8988T (cell line): ENCODE results near the gene GSG1L.

Experiments
- DNase-seq: peaks from one replicate; pipeline ENCODE4 v3.0.0; 2011

GSG1L gene

DNA sequence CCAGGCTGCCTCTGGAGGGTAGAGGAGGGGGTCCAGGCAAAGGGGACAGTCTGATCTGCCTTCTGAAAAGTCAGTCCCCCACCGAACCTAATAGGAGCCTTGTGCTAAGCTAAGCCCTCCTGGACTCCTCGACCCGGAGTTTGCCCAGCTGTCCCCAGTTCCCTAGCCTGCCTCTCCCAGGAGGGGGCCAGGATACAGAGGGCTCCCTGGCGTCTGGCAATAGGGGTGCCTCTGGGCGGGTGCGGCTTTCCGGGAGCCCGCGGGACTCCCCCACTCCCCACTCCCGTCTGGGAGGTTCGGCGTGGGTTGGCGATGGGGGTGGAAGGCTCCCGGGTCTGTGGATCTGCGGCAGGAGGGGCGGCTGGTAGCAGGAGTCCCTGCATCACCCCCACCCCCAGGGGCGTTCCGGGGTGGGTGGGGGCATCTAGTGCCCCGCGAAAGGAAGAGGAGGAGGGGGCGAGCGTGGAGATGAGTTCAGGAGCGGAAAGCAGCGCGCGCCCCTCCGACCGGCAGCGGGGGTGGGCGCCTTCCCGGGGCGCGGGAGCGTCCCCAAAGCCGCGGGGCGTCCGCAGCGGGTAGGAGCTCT, 1.2 kb downstream of the GSG1L start:
- DNase-seq: no peak

DNA sequence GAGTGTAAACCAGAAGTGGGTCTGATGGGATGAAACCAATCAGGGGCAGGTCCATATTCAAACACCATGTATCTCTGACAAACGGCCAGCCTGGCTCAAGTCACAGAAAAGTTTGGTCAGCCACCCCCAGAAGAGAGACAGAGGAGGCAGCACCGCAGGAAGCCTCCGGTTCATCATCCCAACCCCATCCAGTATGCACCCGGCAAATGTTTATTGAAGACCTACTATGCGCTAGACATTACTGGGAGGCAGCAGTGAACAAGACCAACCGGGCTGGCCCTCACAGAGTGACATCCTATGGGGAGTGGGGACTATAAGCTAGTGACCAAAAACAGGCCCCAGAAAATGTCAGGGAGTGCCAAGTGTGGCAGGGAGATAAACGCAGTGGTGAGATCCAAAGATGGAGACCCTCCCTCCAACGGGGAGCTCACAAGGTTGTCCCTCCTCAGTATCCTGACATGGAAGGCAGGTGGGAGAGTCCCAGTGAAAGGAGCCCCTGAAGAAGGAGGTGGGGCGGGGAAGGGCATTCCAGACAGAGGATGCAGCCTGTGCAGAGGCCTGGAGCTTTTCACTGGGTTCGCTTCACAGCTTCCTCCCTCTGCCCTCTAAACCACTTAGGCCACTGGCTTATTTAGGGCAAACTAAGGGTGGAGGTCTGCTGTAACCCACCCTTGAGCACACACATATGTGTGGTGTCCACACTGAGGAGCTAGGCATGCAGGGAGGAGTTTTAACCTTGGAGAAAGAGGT, 2.0 kb downstream of the GSG1L start:
- DNase-seq: no peak

DNA sequence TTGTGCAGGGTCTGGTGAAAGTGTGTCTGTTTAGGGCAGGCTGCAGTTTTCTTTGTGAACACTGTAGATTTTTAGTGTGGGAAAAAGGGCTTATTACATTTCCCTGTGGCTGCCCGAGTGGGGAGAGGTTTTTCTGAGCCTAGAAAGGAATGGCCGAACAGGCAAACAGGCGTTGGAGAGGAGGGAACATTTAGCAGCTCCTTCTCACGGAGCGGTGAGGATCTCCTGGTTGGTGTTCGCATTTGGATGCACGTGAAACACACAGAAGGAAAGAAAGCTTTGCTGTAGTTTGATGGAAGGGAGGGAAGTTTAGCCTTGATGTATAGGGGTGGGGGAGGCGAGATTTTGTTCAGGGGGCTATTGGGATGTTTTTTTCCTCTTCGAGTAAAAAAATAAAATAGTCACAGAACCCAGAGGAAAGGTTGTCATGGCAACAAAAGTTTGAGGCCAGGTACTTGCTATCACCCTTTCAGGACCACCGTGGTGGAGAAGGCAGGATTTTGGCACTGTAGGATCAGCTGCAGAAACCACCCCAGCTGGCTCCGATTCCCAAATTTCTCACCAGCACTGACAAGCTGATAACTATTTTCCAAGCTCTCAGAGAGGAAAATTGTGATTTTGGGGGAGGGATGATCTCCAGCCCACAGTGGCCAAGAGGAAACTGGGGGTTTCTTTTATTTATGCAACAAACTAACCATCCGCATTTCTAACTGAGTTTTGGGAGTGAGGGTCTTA, 3.5 kb downstream of the GSG1L start:
- no peak for DNase-seq

DNA sequence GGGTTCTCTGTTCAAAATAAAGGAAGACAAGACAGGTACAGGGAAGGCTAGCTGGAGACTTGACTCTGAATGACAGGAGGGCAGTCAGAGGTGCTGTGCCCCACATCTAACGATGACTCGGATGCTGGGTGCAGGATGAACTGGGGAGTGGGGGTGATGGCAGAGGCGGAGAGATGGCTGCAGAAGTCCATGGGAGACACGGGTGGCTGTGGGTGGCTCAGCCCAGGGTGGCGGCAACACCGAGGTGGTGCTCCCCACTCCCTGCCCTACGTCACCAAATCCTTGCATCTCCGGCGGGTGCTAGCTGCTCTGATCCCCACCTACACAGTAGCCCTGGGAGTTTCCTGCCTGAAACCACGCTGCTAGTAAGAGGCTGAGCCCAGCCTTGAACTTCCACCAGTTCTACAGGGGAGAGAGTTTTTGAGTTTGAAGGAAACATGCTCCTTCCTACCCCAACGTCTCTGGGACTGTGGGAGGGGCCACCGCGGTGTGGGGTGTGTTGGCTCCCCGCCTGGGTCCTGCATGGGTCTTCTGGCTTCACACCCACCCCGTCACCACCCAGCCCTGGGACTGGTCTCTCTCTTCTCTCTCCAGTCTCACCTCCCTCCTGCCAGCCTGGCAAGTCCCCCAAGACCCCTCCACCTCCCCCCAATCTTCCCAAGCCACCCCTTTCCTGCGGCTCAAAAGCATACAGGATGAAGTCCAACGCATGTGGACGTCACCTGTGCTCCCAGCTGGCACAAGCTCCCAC, 4.5 kb downstream of the GSG1L start:
- DNase-seq: no peak

DNA sequence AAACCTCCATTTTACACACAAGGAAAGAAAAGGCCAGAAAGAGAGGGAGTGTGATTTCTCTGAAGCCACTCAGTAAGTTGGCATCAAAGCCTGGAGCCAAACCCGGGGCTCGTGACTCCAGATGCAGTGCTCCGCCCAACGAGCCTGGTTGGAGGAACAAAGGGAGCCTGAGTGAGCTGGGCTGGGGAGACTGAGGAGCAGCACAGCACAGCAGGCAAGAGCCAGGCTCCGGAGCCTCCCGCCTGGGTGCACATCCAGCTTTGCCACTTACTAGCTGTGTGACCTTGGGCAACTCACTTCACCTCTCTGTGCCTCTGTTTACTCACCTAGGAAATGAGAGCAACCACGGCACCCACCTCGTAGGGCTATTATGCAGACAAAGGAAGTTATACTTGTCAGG, 5.6 kb downstream of the GSG1L start:
- no peak for DNase-seq

DNA sequence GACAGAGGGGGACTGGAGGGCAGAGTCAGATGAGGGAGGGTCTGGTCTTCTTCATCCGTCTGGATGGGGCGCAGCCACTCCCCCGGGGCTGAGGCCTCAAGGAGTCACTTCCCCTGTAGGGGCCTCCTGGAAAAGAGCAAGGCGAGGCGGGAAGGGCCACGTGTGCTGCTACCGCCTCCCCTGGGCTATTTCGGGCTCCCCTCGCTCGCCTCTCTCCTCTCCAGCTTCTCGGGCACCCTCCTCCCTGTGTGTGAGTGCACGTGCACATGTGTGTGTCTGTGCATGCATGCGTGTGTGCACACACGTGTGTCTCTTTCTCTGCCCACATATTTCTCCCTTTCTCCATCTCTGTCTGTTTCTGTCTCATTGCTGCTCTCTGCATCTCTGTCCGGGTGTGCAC, 10.1 kb downstream of the GSG1L start:
- no peak for DNase-seq

DNA sequence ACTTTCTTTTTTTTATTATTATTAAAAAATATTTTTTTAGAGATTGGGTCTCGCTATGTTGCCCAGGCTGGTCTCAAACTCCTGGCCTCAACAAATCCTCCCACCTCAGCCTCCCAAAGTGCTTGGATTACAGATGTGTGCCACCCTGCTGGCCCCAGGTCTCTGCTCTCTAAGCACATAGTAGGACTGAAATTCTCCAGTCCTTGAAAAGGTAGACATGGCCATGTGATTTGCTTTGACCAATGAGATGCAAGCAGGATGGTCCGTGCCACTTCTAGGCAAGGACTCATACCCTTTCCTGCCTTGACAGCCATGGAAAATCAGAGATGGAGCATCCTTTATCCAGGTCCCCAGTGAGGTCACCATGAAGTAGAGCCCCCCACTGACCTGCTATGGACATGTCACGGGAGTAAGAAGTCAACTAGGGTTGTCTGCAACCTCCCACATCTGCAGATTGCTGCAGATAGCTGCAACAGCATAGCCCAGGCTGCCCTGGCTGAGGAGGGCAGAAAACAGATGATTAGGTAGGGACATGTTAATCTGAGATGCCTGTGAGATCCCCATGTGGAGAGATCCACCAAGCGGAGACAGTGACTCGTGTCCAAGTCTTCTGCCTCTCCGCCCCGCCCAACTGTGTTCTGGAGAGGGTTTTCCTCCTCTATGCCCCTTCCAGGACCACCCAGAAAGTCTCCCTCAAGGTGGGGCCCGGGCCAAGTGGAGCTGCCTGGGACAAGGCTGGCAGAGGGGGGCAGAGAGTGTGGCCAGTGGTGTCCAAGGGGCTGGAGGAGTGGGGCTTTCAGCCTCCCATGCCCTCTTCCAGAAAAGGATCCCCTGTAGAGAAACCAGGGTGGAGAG, 11.0 kb downstream of the GSG1L start:
- DNase-seq: no peak

DNA sequence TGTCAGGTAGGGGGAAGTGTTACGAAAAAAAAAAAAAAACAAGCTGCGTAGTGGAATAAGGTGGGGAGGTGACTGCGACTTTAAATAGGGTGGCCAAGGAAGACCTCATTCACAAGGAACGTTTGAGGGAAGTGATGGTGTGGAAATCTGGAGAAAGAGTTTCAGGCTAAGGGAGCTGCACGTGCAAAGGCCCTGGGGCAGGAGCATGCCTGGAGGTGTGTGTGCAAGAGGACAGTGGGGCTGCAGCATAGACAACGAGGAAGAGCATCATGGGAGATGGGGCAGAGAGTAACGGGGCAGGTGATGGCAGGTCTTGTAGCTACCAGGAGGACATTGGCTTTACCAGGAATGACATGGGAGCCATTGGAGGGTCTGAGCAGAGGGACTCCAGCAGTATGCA, 12.0 kb downstream of the GSG1L start:
- DNase-seq: no peak

DNA sequence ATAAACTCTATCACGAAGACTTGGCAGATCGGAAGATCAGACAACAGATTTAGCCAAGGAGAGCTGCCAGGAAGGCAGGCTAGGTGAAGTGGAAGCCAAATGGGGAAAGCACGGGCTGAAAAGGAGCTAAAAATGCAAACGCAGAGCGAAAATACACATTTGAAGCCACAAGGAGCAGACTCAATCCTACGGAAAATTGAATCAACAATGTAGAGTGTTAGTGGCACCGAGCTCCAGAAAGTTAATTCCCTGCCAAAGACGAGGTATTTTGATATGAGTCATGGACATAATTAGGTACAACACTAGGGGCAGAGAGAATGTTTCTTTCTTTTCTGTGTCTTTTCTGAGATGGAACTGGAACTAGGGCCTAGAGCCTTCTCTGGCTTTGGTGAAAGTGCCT, 20.7 kb downstream of the GSG1L start:
- DNase-seq: no peak

DNA sequence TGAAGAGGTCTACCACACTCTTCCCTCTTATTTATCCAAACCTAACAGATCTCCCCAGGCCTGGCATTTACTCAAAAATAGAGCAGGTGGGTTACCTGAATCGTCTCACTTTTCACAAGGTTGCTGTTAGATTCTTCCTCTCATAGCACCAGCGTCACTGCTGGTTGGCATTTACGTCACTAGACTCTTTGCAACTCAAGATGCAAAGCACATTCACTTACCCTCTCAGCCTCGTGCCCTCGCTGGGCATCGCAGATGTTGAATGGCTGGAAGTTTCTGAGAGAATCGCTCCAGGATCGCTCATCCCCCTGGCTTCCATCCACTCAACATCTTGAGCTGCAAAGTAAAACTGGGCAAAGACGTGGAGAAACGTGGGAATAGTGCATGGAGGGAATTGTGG, 21.9 kb downstream of the GSG1L start:
- DNase-seq: no peak

DNA sequence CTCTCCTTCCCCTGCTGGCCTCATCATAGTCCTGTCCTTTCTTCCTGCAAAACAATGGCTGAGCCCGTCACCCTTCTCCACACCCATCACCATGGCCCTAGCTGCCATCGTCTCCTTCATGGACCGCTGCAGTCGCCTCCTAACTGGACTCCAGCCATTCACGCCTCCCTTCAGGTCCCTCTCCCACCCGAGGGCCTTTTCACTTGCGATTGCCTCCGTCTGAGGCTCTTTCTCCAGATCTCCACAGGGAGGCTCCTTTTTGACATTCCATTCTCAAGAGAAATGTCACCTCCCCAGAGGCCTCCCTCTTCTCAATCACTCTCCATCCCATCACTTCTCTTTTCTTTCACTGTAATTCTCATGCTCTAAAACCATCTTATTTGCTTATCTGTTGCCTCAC, 23.5 kb downstream of the GSG1L start:
- no peak for DNase-seq

DNA sequence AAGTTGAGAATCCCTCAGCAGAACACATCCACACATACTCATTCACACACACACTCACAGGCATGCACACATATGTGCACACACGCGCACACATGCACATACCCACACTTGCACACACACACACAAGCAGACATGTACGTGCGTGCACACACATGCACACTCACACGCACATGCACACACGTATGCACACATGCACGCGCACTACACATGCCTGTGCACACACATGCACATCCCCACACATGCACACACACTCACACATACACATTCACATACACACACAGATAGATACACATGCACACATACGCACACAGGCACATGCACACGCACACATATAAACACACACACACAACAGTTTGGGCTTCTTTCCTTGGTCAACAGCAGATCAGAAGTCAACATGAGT, 24.0 kb downstream of the GSG1L start:
- no peak for DNase-seq

DNA sequence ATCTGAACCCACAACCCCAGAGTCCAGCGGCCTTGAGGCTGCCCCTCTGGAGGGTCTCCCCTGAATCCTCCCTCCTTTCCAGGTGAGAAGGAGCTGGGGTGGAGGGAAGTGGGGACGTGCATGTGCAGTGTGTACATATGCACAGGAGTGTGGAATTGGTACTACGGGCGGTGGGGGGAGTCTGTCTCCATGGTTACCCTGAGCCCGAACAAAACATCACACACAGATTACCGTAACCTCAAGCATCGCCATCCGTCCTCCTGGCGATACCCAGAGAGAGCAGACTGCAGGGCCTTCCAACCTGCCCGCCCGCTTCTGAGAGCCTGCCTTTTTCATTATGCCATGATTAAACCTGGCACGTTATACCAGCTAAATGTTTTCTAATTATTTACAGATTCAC, 25.1 kb downstream of the GSG1L start:
- no peak for DNase-seq

DNA sequence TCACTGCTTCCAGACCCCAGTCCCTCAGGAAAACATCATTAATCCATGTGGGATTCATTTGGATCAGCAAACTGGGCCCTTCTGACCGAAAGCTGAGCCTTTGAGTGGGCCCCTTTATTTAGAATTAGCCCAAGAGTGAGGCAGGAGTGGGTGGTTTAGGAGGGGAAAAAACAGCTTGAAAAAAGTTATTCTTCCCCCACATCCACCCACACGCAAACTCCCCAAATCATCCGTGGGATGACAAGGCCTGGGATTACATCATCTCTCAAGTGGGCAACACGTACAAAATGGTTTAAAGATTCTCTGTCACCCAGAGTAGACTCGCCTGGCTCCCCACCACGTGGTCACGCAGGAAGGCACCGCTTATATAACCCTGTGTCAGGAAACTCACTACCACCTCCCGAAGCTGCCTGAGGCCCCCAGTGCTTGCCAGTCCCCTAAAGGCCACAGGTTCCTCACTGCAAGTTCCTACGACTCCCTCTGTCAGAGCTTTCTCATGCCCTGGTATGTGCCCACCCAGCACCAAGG, 27.6 kb downstream of the GSG1L start:
- no peak for DNase-seq

DNA sequence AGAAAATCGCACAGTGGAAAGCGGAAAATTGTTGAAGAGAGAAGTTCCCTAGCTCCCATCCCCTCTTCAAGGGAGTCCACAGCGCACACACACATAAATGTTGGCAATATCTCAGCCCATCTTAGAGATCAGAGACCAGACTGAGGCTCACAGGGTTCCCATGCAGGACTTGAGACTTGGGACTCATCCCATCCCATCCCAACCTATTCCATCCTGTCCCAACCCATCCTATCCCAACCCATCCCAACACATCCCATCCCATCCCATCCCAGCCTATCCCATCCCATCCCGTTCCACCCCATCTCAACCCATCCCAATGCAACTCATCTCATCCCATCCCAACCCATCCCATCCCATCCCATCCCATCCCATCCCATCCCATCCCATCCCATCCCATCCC, 29.6 kb downstream of the GSG1L start:
- DNase-seq: no peak

DNA sequence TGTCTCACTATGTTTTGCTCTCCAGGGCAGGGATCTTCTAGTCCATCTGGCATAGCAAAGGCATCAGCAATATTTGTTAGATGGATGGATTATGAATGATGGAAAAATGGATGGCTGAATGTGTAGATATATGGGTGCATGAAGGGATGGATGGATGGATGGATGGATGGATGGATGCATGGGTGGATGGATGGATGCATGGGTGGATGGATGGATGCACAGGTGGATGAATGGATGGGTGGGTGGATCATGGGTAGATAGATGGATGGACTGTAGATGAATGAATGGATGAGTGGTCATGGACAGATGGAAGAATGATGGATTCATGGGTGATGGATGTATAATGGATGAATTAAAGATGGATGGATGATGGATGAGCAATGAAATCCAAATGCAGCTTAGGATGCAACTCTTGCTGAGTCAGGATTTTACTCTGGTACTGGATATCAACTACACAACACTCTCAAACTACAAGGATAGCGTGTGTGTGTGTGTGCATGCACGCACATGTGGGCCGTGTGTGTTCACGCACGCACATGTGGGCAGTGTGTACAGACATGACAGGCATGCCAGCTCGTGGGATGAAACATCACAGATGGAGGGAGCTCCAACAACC, 34.0 kb downstream of the GSG1L start:
- no peak for DNase-seq

DNA sequence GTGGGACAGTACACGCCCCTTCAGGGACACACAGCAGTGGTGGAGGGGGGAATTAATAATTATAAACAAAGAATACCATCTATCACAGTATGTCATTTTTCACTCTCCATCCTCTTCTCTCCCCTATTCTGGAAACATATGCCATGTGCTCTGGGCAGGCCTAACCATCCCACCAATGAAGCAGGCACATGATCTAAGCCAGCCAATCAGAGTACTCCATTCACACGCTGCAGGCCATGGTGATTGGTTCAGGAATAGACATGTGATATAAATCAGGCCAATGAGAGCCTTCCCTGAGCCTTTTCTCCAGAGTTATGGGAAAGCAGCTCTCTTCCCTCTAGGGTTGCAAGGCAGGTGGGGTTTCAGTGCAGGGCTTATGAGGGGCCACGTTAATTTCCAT, 36.5 kb downstream of the GSG1L start:
- DNase-seq: no peak

DNA sequence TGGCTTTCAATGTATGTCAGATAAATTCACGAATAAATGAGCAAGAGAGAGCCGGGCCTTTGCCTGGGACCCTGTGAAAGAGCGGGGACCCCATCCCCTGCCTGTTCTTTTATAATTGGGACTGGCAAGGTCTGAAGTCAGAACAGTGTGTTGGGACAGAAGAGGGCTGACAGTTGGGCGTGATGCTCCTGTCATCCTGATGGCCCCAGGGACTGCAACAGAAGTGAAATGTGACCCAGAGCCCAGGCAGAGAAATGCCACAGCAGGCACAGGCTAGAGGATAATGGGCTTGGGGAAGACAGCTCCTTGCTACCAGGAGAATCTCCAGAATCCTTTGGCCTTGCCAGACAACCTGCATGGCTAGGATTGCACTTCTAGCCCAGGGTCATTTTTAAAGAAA, 37.9 kb downstream of the GSG1L start:
- DNase-seq: no peak

DNA sequence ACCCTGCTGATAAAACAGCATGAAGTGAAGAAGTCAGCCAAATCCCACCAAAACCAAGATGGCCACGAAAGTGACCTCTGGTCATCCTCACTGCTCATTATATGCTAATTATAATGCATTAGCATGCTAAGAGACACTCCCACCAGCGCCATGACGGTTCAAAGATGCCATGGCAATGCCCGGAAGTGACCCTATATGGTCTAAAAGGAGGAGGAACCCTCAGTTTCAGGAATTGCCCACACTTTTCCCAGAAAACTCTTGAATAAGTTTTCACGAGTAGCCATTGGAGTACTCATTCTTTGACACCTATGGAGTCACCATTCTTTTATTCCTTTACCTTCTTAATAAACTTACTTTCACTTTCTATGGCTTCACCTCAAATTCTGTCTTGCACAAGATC, 44.3 kb downstream of the GSG1L start:
- DNase-seq: no peak

DNA sequence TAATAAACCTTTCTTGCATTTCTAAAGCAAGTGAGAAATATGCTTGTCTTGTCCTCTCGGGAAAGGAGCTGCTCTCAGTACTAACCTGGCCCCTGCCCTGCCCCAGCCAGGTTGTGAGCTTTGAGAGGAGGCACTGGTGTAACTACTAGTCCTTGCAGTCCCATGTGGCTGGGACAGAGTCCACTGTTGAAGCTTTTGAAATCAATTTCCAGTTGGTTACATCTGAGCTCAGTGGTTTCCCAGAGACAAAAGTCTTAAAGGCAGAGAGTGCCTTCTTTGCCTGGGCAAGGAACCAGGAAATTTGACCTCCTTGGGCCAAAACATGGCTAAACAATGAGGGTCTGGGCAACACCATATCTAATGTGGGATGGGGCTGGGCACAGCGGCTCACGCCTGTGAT, 48.7 kb downstream of the GSG1L start:
- DNase-seq: no peak

DNA sequence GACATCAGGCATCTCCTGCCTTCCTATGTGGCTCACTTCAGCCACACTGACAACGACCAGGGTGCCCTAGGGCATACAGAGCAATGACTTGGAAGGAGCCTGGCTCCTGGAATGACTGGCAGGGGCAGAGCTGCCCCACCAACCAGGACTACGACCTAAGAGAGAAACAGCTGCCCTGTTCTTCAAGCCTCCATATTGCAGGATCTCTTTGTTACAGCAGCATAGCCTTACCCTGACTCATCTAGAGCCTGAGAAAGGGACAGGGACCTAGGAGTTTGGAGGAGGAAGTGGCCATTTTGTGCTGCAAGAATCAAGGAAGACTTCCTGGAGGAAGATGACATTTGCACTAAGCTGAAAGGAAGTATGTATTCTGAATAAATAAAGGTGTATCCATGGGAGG, 49.6 kb downstream of the GSG1L start:
- DNase-seq: no peak

DNA sequence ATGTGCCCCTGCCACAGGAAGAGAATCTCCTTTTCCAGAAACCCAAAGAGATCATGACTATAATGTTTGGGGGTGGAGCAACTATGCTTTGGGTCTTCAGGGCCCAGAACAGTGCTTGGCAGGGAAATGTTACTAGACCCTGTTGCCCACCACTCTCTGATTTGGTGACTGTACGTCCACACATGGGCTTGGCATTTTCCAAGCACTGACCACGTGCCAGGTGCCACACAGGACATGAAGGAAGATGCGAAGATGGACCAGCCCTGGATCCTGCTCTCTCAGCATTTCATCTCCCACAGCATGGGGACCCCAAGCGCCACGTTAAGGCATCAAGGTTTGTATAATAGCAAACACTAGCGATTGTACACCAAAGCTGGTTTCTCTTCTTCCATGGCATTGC, 50.1 kb downstream of the GSG1L start:
- DNase-seq: no peak
